ENCODE measurements around the gene HOXD10.

Gene HOXD10

GRCh38 chr2:176106581-176107539 is 9.7 kb upstream of the HOXD10 start, which contains the start of gene HOXD11:
HOXD11 (plus strand) TSS chr2:176107280; CDS start chr2:176107356, 76 bp downstream.
- H3K9ac ChIP-seq = no peak within 1 kb of the TSS
- H3K36me3 ChIP-seq = no peaks in the 10 kb centered on the region
- peaks cover 42% of the 10 kb centered on the region for H4K20me1 ChIP-seq
- H3K27me3 ChIP-seq = peaks cover 95% of the 10 kb centered on the region
- H3K27ac ChIP-seq = no peak within 1 kb of the TSS
- H3K4me3 ChIP-seq = no peak within 1 kb of the TSS
- no peak for TF ChIP-seq Cebpa-rat (IDR thresholded peaks at IDR 0.05)
- no peaks in the 10 kb centered on the region for H3K4me1 ChIP-seq
- peaks cover 71% of the 10 kb centered on the region for H3K9me3 ChIP-seq
- no peak within 1 kb of the TSS for H3K4me2 ChIP-seq

GRCh38 chr2:176107731-176108181 is 8.8 kb upstream of the HOXD10 start:
- H3K4me1 ChIP-seq = no peaks in the 10 kb centered on the region
- no peak overlapping the region for H3K9ac ChIP-seq
- peaks cover 95% of the 10 kb centered on the region for H3K27me3 ChIP-seq
- no peak overlapping the region for H3K4me3 ChIP-seq
- no peaks in the 10 kb centered on the region for H3K36me3 ChIP-seq
- peaks cover 73% of the 10 kb centered on the region for H3K9me3 ChIP-seq
- H3K4me2 ChIP-seq = no peak overlapping the region
- TF ChIP-seq Cebpa-rat (IDR thresholded peaks at IDR 0.05) = no peak
- H4K20me1 ChIP-seq = peaks cover 46% of the 10 kb centered on the region
- H3K27ac ChIP-seq = no peak overlapping the region

GRCh38 chr2:176109192-176109901 is 7.2 kb upstream of the HOXD10 start:
- Histone ChIP-seq H3K4me1 (no peaks in the 10 kb centered on the region), H3K4me2 (no peak overlapping the region), H3K27me3 (peaks cover 95% of the 10 kb centered on the region), H3K4me3 (no peak overlapping the region), H3K9ac (no peak overlapping the region), H3K9me3 (peaks cover 70% of the 10 kb centered on the region), H3K27ac (no peak overlapping the region), H3K36me3 (no peaks in the 10 kb centered on the region), H4K20me1 (peaks cover 50% of the 10 kb centered on the region)
- TF ChIP-seq Cebpa-rat (IDR thresholded peaks at IDR 0.05) = no peak

GRCh38 chr2:176109946-176110345 is 6.6 kb upstream of the HOXD10 start:
- H3K27me3 ChIP-seq = peaks cover 95% of the 10 kb centered on the region
- peaks cover 56% of the 10 kb centered on the region for H4K20me1 ChIP-seq
- H3K27ac ChIP-seq = no peak overlapping the region
- no peak overlapping the region for H3K4me3 ChIP-seq
- no peak overlapping the region for H3K4me2 ChIP-seq
- TF ChIP-seq Cebpa-rat (IDR thresholded peaks at IDR 0.05) = no peak
- no peaks in the 10 kb centered on the region for H3K36me3 ChIP-seq
- no peaks in the 10 kb centered on the region for H3K4me1 ChIP-seq
- no peak overlapping the region for H3K9ac ChIP-seq
- peaks cover 70% of the 10 kb centered on the region for H3K9me3 ChIP-seq

- Histone ChIP-seq H3K4me1 (no peaks in the 10 kb centered on the region), H3K27me3 (peaks cover 95% of the 10 kb centered on the region), H3K9ac (no peak overlapping the region), H3K4me2 (no peak overlapping the region), H3K9me3 (peaks cover 67% of the 10 kb centered on the region), H4K20me1 (peaks cover 60% of the 10 kb centered on the region), H3K27ac (no peak overlapping the region), H3K36me3 (no peaks in the 10 kb centered on the region), H3K4me3 (no peak overlapping the region)
- no peak for TF ChIP-seq Cebpa-rat (IDR thresholded peaks at IDR 0.05)
These were observed 5.9 kb upstream of the HOXD10 start for GRCh38 chr2:176110415-176111308.

- no peak for TF ChIP-seq Cebpa-rat (IDR thresholded peaks at IDR 0.05)
These were observed 5.3 kb upstream of the HOXD10 start for GRCh38 chr2:176111309-176111663.

GRCh38 chr2:176111846-176112374 is 4.7 kb upstream of the HOXD10 start:
- peaks cover 95% of the 10 kb centered on the region for H3K27me3 ChIP-seq

More at GRCh38 chr2:176111309-176111663, 5.3 kb upstream of the HOXD10 start:
- H3K36me3 ChIP-seq = no peaks in the 10 kb centered on the region
- H4K20me1 ChIP-seq = peaks cover 66% of the 10 kb centered on the region
- H3K9ac ChIP-seq = no peak overlapping the region
- H3K27me3 ChIP-seq = peaks cover 95% of the 10 kb centered on the region
- H3K9me3 ChIP-seq = peaks cover 67% of the 10 kb centered on the region
- H3K4me2 ChIP-seq = no peak overlapping the region
- H3K4me1 ChIP-seq = no peaks in the 10 kb centered on the region
- H3K4me3 ChIP-seq = no peak overlapping the region
- no peak overlapping the region for H3K27ac ChIP-seq

GRCh38 chr2:176112375-176113302 is 3.9 kb upstream of the HOXD10 start:
- Histone ChIP-seq H3K4me2 (no peak overlapping the region), H3K9me3 (peaks cover 68% of the 10 kb centered on the region), H3K4me1 (no peaks in the 10 kb centered on the region), H3K27me3 (peaks cover 98% of the 10 kb centered on the region), H3K9ac (no peak overlapping the region), H3K27ac (no peak overlapping the region), H3K4me3 (no peak overlapping the region), H4K20me1 (peaks cover 80% of the 10 kb centered on the region), H3K36me3 (no peaks in the 10 kb centered on the region)
- TF ChIP-seq Cebpa-rat (IDR thresholded peaks at IDR 0.05) = no peak

More at GRCh38 chr2:176111846-176112374, 4.7 kb upstream of the HOXD10 start:
- peaks cover 67% of the 10 kb centered on the region for H3K9me3 ChIP-seq
- no peak for TF ChIP-seq Cebpa-rat (IDR thresholded peaks at IDR 0.05)
- H3K36me3 ChIP-seq = no peaks in the 10 kb centered on the region
- H3K9ac ChIP-seq = no peak overlapping the region
- H4K20me1 ChIP-seq = peaks cover 72% of the 10 kb centered on the region
- no peak overlapping the region for H3K27ac ChIP-seq
- no peak overlapping the region for H3K4me2 ChIP-seq
- H3K4me3 ChIP-seq = no peak overlapping the region
- H3K4me1 ChIP-seq = no peaks in the 10 kb centered on the region

Measured in BLaER1 (cell line).